Activated T-helper 2 cell treated with anti-CD3 and anti-CD28 coated beads, Interferon-gamma antibody, Interleukin-2, Interleukin-4, amounts not matched to agents 10 μg/mL and 5 μg/mL and 100 μg/mL, durations not matched to agents 14 hours and 24 hours and 36 hours (primary cell): ENCODE measurements around the gene ITPRIP. TPM values are rescaled to one million over a fixed set of nuclear protein-coding genes. Genes with fewer than 3 reads are reported as not detected.

Source experiments
- DNase-seq: peaks from one replicate; pipeline ENCODE4 v3.0.0; 2021; ENCODE audit warnings: low spot score
- H3K27ac Mint-ChIP-seq: one replicate; pipeline ENCODE4 v1.8.0; 2021; ENCODE audit warnings: mixed read lengths
- H3K27me3 Mint-ChIP-seq: one replicate; pipeline ENCODE4 v1.8.0; 2021; ENCODE audit warnings: low read depth, mixed read lengths
- H3K36me3 Mint-ChIP-seq: one replicate; pipeline ENCODE4 v1.8.0; 2021; ENCODE audit warnings: low read depth, mixed read lengths
- H3K4me1 Mint-ChIP-seq: one replicate; pipeline ENCODE4 v1.8.0; 2021; ENCODE audit warnings: low read depth, mixed read lengths
- H3K4me3 Mint-ChIP-seq: one replicate; pipeline ENCODE4 v1.8.0; 2021; ENCODE audit warnings: low read depth, mild to moderate bottlenecking, moderate library complexity, mixed read lengths
- H3K9me3 Mint-ChIP-seq: one replicate; pipeline ENCODE4 v1.8.0; 2021; ENCODE audit warnings: mixed read lengths
- intact Hi-C: fragments of 100-400 bp; cut with micrococcal nuclease; formaldehyde crosslinking; loops from one replicate; pipeline ENCODE4 v1.15.1; 2023
- total RNA-seq: library from RNA; stranded (reverse); gene quantifications from 2 replicates; pipeline ENCODE4 v1.2.3, GENCODE V29; 2022

Gene ITPRIP
- total RNA-seq, 1 donor from 2014 or later = 18.8 TPM

GRCh38 chr10:104296687-104297436, 41.4 kb downstream of the ITPRIP start:
- no peak for DNase-seq
- Mint-ChIP-seq H3K27me3 (no peaks in the 10 kb centered on the region), H3K4me1 (peaks cover 33% of the 10 kb centered on the region), H3K27ac (no peak overlapping the region), H3K9me3 (peaks cover 4% of the 10 kb centered on the region), H3K36me3 (peaks cover 4% of the 10 kb centered on the region), H3K4me3 (no peak overlapping the region)
- intact Hi-C loops = no loop called here

GRCh38 chr10:104293781-104294321, 44.4 kb downstream of the ITPRIP start:
- Mint-ChIP-seq H3K36me3 (no peaks in the 10 kb centered on the region), H3K4me1 (peaks cover 13% of the 10 kb centered on the region), H3K27ac (no peak overlapping the region), H3K9me3 (no peaks in the 10 kb centered on the region), H3K27me3 (peaks cover 23% of the 10 kb centered on the region), H3K4me3 (no peak overlapping the region)
- intact Hi-C loops = no loop called here
- no peak for DNase-seq

GRCh38 chr10:104293011-104293410, 45.3 kb downstream of the ITPRIP start:
- DNase-seq = no peak
- H3K27me3 Mint-ChIP-seq = peaks cover 30% of the 10 kb centered on the region
- intact Hi-C loops = no loop called here
- peak overlapping the region; percentile 20 for H3K27ac Mint-ChIP-seq
- no peaks in the 10 kb centered on the region for H3K9me3 Mint-ChIP-seq
- H3K36me3 Mint-ChIP-seq = no peaks in the 10 kb centered on the region
- H3K4me3 Mint-ChIP-seq = peak overlapping the region; percentile 11
- peaks cover 13% of the 10 kb centered on the region for H3K4me1 Mint-ChIP-seq

- H3K27me3 Mint-ChIP-seq = peaks cover 38% of the 10 kb centered on the region
- peaks cover 13% of the 10 kb centered on the region for H3K4me1 Mint-ChIP-seq
- no peak overlapping the region for H3K27ac Mint-ChIP-seq
- H3K4me3 Mint-ChIP-seq = no peak overlapping the region
- intact Hi-C loops = loop anchor here (1.0 to 2.0 kb wide), 3 partner anchors 14 to 59 kb away; no protein-coding TSS in a partner anchor
- H3K36me3 Mint-ChIP-seq = no peaks in the 10 kb centered on the region
- peak; percentile 80 for DNase-seq
- H3K9me3 Mint-ChIP-seq = no peaks in the 10 kb centered on the region
Observed at GRCh38 chr10:104291439-104291951, 46.8 kb downstream of the ITPRIP start.

GRCh38 chr10:104288355-104288754, 49.9 kb downstream of the ITPRIP start:
- Mint-ChIP-seq H3K9me3 (no peaks in the 10 kb centered on the region), H3K4me3 (no peak overlapping the region), H3K4me1 (peaks cover 11% of the 10 kb centered on the region), H3K27me3 (peaks cover 45% of the 10 kb centered on the region), H3K36me3 (no peaks in the 10 kb centered on the region), H3K27ac (no peak overlapping the region)
- no peak for DNase-seq
- intact Hi-C loops = no loop called here

GRCh38 chr10:104286939-104287338, 51.3 kb downstream of the ITPRIP start:
- H3K9me3 Mint-ChIP-seq = no peaks in the 10 kb centered on the region
- peaks cover 50% of the 10 kb centered on the region for H3K27me3 Mint-ChIP-seq
- no peaks in the 10 kb centered on the region for H3K36me3 Mint-ChIP-seq

GRCh38 chr10:104284846-104285245, 53.4 kb downstream of the ITPRIP start:
- Mint-ChIP-seq H3K4me1 (peaks cover 2% of the 10 kb centered on the region), H3K4me3 (no peak overlapping the region), H3K27me3 (peaks cover 44% of the 10 kb centered on the region), H3K27ac (no peak overlapping the region), H3K9me3 (no peaks in the 10 kb centered on the region), H3K36me3 (no peaks in the 10 kb centered on the region)
- DNase-seq = no peak
- intact Hi-C loops = no loop called here

More at GRCh38 chr10:104286939-104287338, 51.3 kb downstream of the ITPRIP start:
- intact Hi-C loops = no loop called here
- H3K4me3 Mint-ChIP-seq = no peak overlapping the region
- no peak for DNase-seq
- H3K4me1 Mint-ChIP-seq = peaks cover 6% of the 10 kb centered on the region
- no peak overlapping the region for H3K27ac Mint-ChIP-seq

GRCh38 chr10:104281694-104282093, 56.6 kb downstream of the ITPRIP start:
- no peak overlapping the region for H3K27ac Mint-ChIP-seq
- DNase-seq = no peak
- peaks cover 2% of the 10 kb centered on the region for H3K4me1 Mint-ChIP-seq
- H3K36me3 Mint-ChIP-seq = no peaks in the 10 kb centered on the region
- intact Hi-C loops = no loop called here
- no peak overlapping the region for H3K4me3 Mint-ChIP-seq
- peaks cover 20% of the 10 kb centered on the region for H3K27me3 Mint-ChIP-seq
- no peaks in the 10 kb centered on the region for H3K9me3 Mint-ChIP-seq

GRCh38 chr10:104279550-104280259, 58.6 kb downstream of the ITPRIP start:
- peaks cover 2% of the 10 kb centered on the region for H3K4me1 Mint-ChIP-seq
- no peaks in the 10 kb centered on the region for H3K36me3 Mint-ChIP-seq
- H3K4me3 Mint-ChIP-seq = no peak overlapping the region
- H3K9me3 Mint-ChIP-seq = no peaks in the 10 kb centered on the region
- intact Hi-C loops = no loop called here
- peaks cover 21% of the 10 kb centered on the region for H3K27me3 Mint-ChIP-seq
- H3K27ac Mint-ChIP-seq = no peak overlapping the region
- no peak for DNase-seq

GRCh38 chr10:104277785-104278184, 60.5 kb downstream of the ITPRIP start:
- Mint-ChIP-seq H3K27ac (no peak overlapping the region), H3K4me3 (no peak overlapping the region), H3K36me3 (no peaks in the 10 kb centered on the region), H3K27me3 (peaks cover 16% of the 10 kb centered on the region), H3K9me3 (no peaks in the 10 kb centered on the region), H3K4me1 (peaks cover 2% of the 10 kb centered on the region)
- intact Hi-C loops = no loop called here
- DNase-seq = no peak

GRCh38 chr10:104276192-104276591, 62.1 kb downstream of the ITPRIP start:
- Mint-ChIP-seq H3K4me1 (no peaks in the 10 kb centered on the region), H3K36me3 (no peaks in the 10 kb centered on the region), H3K27ac (no peak overlapping the region), H3K4me3 (no peak overlapping the region), H3K9me3 (no peaks in the 10 kb centered on the region), H3K27me3 (peaks cover 6% of the 10 kb centered on the region)
- intact Hi-C loops = no loop called here
- no peak for DNase-seq

GRCh38 chr10:104274762-104275721, 63.2 kb downstream of the ITPRIP start:
- intact Hi-C loops = no loop called here
- Mint-ChIP-seq H3K4me3 (peak overlapping the region; percentile 2), H3K36me3 (no peaks in the 10 kb centered on the region)

More at GRCh38 chr10:104274762-104275721, 63.2 kb downstream of the ITPRIP start:
- peak; percentile 23 for DNase-seq
- no peaks in the 10 kb centered on the region for H3K9me3 Mint-ChIP-seq
- no peaks in the 10 kb centered on the region for H3K4me1 Mint-ChIP-seq
- peaks cover 3% of the 10 kb centered on the region for H3K27me3 Mint-ChIP-seq
- H3K27ac Mint-ChIP-seq = no peak overlapping the region
